Hepatocyte (in vitro differentiated cells): Measurements from ENCODE around the gene PRAC1. TPM values are rescaled to one million over a fixed set of nuclear protein-coding genes. Genes with fewer than 3 reads are reported as not detected.

Experiments used
- DNase-seq: peaks from one replicate; pipeline ENCODE4 v3.0.0-alpha.2; 2016; ENCODE audit warnings: low spot score
- H2AFZ ChIP-seq: fragments of 200-600 bp; sonication (generic); 2 replicates; pipeline ENCODE4 v1.6.0; 2016; ENCODE audit warnings: antibody characterized with exemption, mild to moderate bottlenecking
- H3K27ac ChIP-seq: fragments of 200-600 bp; sonication (generic); 2 replicates; pipeline ENCODE4 v1.5.1; 2016; ENCODE audit warnings: mild to moderate bottlenecking
- H3K27me3 ChIP-seq: fragments of 200-600 bp; sonication (generic); 2 replicates; pipeline ENCODE4 v1.6.1; 2016
- H3K36me3 ChIP-seq: fragments of 200-600 bp; sonication (generic); replicated peaks from 2 replicates; pipeline ENCODE4 v1.5.1; 2016; ENCODE audit warnings: low read depth; ENCODE audit not compliant: insufficient read depth
- H3K4me1 ChIP-seq: fragments of 200-600 bp; sonication (generic); 2 replicates; pipeline ENCODE4 v1.5.1; 2016; ENCODE audit warnings: mild to moderate bottlenecking, moderate library complexity; ENCODE audit not compliant: insufficient read depth
- H3K4me2 ChIP-seq: fragments of 200-600 bp; sonication (generic); 2 replicates; pipeline ENCODE4 v1.6.0; 2016
- H3K4me3 ChIP-seq: fragments of 200-600 bp; sonication (generic); 2 replicates; pipeline ENCODE4 v1.5.1; 2016; ENCODE audit warnings: mild to moderate bottlenecking
- H3K79me2 ChIP-seq: fragments of 200-600 bp; sonication (generic); 2 replicates; pipeline ENCODE4 v1.6.0; 2017; ENCODE audit warnings: mild to moderate bottlenecking
- H3K9me2 ChIP-seq: fragments of 200-600 bp; sonication (generic); replicated peaks from 2 replicates; pipeline ENCODE4 v1.6.0; 2017; ENCODE audit warnings: mild to moderate bottlenecking; ENCODE audit not compliant: insufficient read depth
- H3K9me3 ChIP-seq: fragments of 200-600 bp; sonication (generic); 2 replicates; pipeline ENCODE4 v1.5.1; 2016; ENCODE audit warnings: low read depth, mild to moderate bottlenecking
- H4K20me1 ChIP-seq: fragments of 200-600 bp; sonication (generic); 2 replicates; pipeline ENCODE4 v1.6.0; 2016; ENCODE audit warnings: mild to moderate bottlenecking; ENCODE audit not compliant: insufficient read depth, poor library complexity, severe bottlenecking
- EZH2 ChIP-seq: fragments of 200-600 bp; sonication (generic); IDR thresholded peaks from 2 replicates; pipeline ENCODE4 v1.6.1; 2016; ENCODE audit warnings: antibody characterized with exemption, mild to moderate bottlenecking, borderline replicate concordance
- EZH2phosphoT487 ChIP-seq: fragments of 200-600 bp; sonication (generic); IDR thresholded peaks from one replicate; pipeline ENCODE4 v1.6.1; 2018; ENCODE audit warnings: antibody characterized with exemption, mild to moderate bottlenecking, low read depth, moderate library complexity; ENCODE audit not compliant: unreplicated experiment, severe bottlenecking
- WGBS: methylation state at CpG from one replicate; pipeline ENCODE4 v1.1.6; 2016; ENCODE audit warnings: low lambda C conversion rate; ENCODE audit errors: missing lambda C conversion rate; 5-methylcytosine and 5-hydroxymethylcytosine counted together
- polyA plus RNA-seq: library from polyadenylated mRNA; unstranded; fragments of >200 nt; fragmentation: Nextera tagmentation; extraction: Ambion mirVana; gene quantifications from 2 replicates; pipeline ENCODE4 v1.2.1, GENCODE V29; 2016
- total RNA-seq: library from RNA; depleted of rRNA; stranded (reverse); fragments of >200 nt; gene quantifications from 2 replicates; pipeline ENCODE4 v1.2.3, GENCODE V29; 2014
- TF ChIP-seq, protein P1 (sequence below): fragments of 200-600 bp; sonication (generic); IDR thresholded peaks from 2 replicates; pipeline ENCODE4 v1.5.1; 2016; ENCODE audit warnings: antibody characterized with exemption, mild to moderate bottlenecking; ENCODE audit not compliant: poor library complexity

The PRAC1 gene
- total and polyA plus RNA-seq, 2 experiments from 2014 or later, result not detected

DNA sequence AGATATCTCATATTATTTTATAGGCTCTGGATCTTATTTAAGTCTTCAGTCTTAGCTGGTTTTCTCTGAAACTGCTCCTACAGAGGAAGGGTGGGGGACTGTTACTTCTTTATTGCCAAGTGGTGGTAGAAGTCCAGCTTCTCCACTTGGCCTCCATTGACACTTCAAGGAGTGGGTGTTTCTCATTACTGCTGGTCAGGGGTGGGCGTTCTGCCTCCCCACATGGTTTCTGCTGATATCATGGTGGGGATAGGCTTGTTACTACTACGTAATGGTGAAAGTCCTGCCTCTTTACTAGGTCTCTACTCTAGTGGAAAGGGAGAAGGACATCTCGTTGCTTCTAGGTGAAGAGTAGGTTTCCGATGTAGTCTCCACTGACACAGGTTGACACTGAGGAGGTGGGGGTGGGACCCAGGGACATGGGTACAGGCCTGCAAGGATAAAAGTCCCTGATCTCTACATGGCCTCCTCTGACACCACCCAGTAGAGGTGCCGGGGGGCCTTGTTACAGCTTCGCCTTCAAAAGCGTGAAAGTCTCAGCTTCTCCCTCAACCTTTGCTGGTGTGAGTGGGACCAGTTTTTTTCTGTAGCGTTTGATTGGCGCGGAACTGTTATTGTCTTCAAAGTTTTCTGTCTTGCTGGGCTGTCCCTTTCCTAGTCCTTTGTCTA, 20.3 kb downstream of the PRAC1 start:
- Histone ChIP-seq H3K4me2 (no peak overlapping the region), H3K27me3 (peaks cover 72% of the 10 kb centered on the region), H3K4me3 (no peak overlapping the region), H3K36me3 (no peaks in the 10 kb centered on the region), H3K9me2 (no peaks in the 10 kb centered on the region), H2AFZ (no peak overlapping the region), H3K79me2 (no peaks in the 10 kb centered on the region), H3K9me3 (no peaks in the 10 kb centered on the region), H3K4me1 (no peaks in the 10 kb centered on the region), H4K20me1 (no peaks in the 10 kb centered on the region), H3K27ac (no peak overlapping the region)
- WGBS, result 93% methylated on average over 10 of the region's 10 CpGs
- no peak for TF ChIP-seq EZH2phosphoT487
- TF ChIP-seq, protein P1, sequence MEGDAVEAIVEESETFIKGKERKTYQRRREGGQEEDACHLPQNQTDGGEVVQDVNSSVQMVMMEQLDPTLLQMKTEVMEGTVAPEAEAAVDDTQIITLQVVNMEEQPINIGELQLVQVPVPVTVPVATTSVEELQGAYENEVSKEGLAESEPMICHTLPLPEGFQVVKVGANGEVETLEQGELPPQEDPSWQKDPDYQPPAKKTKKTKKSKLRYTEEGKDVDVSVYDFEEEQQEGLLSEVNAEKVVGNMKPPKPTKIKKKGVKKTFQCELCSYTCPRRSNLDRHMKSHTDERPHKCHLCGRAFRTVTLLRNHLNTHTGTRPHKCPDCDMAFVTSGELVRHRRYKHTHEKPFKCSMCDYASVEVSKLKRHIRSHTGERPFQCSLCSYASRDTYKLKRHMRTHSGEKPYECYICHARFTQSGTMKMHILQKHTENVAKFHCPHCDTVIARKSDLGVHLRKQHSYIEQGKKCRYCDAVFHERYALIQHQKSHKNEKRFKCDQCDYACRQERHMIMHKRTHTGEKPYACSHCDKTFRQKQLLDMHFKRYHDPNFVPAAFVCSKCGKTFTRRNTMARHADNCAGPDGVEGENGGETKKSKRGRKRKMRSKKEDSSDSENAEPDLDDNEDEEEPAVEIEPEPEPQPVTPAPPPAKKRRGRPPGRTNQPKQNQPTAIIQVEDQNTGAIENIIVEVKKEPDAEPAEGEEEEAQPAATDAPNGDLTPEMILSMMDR, result no peak
- TF ChIP-seq EZH2, result no peak
- no peak for DNase-seq

DNA sequence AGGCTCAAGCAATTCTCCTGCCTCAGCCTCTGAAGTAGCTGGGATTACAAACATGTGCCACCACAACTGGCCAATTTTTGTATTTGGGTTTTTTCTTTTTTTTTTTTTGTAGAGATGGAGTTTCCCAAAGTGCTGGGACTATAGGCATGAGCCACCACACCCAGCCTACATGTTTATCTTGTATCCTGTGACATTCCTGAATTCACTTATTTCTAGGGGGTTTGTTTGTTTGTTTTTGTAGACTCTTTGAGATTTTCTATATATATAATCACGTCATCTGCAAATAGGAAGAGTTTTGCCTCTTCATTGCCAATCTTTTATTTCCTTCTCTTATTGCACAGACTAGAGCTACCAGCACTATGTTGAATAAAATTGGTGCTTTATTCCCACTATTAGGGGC, 29.1 kb downstream of the PRAC1 start:
- TF ChIP-seq EZH2phosphoT487 (no peak), EZH2 (no peak)
- TF ChIP-seq, protein P1, result no peak
- Histone ChIP-seq H3K9me2 (no peaks in the 10 kb centered on the region), H3K4me1 (no peaks in the 10 kb centered on the region), H3K9me3 (no peaks in the 10 kb centered on the region), H3K27me3 (peaks cover 21% of the 10 kb centered on the region), H3K79me2 (no peaks in the 10 kb centered on the region), H3K27ac (no peak overlapping the region), H3K4me2 (no peak overlapping the region), H3K4me3 (no peak overlapping the region), H3K36me3 (no peaks in the 10 kb centered on the region), H2AFZ (no peak overlapping the region), H4K20me1 (no peaks in the 10 kb centered on the region)
- 36% methylated on average over 1 of the region's 1 CpG for WGBS
- no peak for DNase-seq

DNA sequence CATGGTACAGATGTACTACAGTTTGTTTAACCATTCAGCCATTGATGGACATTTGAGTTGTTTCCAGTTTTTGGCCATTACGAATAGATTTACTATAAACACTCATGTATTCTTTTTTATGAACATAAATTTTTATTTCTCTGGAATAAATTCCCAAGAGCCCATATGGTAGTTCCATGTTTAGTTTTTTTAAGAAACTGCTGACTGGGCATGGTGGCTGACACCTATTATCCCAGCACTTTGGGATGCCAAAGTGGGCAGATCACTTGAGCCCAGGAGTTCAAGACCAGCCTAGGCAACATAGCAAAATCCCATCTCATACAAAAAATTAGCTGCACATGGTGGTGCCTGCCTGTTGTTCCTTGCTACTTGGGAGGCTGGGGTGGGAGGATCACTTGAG, 30.3 kb downstream of the PRAC1 start:
- no peaks in the 10 kb centered on the region for H3K9me2 ChIP-seq
- no peaks in the 10 kb centered on the region for H4K20me1 ChIP-seq
- H3K4me1 ChIP-seq, result no peaks in the 10 kb centered on the region
- no peaks in the 10 kb centered on the region for H3K9me3 ChIP-seq
- no peak overlapping the region for H3K4me2 ChIP-seq
- TF ChIP-seq EZH2, result no peak
- TF ChIP-seq, protein P1, result no peak
- TF ChIP-seq EZH2phosphoT487, result no peak
- DNase-seq, result no peak
- H3K27ac ChIP-seq, result no peak overlapping the region
- no peak overlapping the region for H2AFZ ChIP-seq
- H3K36me3 ChIP-seq, result no peaks in the 10 kb centered on the region
- H3K79me2 ChIP-seq, result no peaks in the 10 kb centered on the region
- WGBS, result 95% methylated on average over 1 of the region's 1 CpG
- peaks cover 21% of the 10 kb centered on the region for H3K27me3 ChIP-seq
- no peak overlapping the region for H3K4me3 ChIP-seq
